ENCODE measurements around the gene PSMA8. TPM values are rescaled to one million over a fixed set of nuclear protein-coding genes. Genes with fewer than 3 reads are reported as not detected.

Gene PSMA8
- total and polyA plus RNA-seq, 2 of the 13 experiments (the other 11 are each of a cell fraction or from before 2014, with no cell fraction given): not detected

GRCh38 chr18:26226229-26227050, 92.8 kb downstream of the PSMA8 start, which contains the start of gene TAF4B (continued):
- TF ChIP-seq, protein P1, sequence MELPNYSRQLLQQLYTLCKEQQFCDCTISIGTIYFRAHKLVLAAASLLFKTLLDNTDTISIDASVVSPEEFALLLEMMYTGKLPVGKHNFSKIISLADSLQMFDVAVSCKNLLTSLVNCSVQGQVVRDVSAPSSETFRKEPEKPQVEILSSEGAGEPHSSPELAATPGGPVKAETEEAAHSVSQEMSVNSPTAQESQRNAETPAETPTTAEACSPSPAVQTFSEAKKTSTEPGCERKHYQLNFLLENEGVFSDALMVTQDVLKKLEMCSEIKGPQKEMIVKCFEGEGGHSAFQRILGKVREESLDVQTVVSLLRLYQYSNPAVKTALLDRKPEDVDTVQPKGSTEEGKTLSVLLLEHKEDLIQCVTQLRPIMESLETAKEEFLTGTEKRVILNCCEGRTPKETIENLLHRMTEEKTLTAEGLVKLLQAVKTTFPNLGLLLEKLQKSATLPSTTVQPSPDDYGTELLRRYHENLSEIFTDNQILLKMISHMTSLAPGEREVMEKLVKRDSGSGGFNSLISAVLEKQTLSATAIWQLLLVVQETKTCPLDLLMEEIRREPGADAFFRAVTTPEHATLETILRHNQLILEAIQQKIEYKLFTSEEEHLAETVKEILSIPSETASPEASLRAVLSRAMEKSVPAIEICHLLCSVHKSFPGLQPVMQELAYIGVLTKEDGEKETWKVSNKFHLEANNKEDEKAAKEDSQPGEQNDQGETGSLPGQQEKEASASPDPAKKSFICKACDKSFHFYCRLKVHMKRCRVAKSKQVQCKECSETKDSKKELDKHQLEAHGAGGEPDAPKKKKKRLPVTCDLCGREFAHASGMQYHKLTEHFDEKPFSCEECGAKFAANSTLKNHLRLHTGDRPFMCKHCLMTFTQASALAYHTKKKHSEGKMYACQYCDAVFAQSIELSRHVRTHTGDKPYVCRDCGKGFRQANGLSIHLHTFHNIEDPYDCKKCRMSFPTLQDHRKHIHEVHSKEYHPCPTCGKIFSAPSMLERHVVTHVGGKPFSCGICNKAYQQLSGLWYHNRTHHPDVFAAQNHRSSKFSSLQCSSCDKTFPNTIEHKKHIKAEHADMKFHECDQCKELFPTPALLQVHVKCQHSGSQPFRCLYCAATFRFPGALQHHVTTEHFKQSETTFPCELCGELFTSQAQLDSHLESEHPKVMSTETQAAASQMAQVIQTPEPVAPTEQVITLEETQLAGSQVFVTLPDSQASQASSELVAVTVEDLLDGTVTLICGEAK (IDR thresholded peaks at IDR 0.05): no peak
- TF ChIP-seq, protein P1 (CRISPR knock-in tag; IDR thresholded peaks at IDR 0.05): 0 out of 2 replicates have a peak, but pooled peaks have one; percentile 37
- no peak for TF ChIP-seq ZNF674 (CRISPR knock-in tag; IDR thresholded peaks at IDR 0.05; ENCODE audit: low read depth)
- peak; percentile 41; the same call in 1 of the 2 replicates for TF ChIP-seq KMT2B (CRISPR knock-in tag; IDR thresholded peaks at IDR 0.05)
- TF ChIP-seq SMARCE1 (IDR thresholded peaks at IDR 0.05; ENCODE audit: borderline replicate concordance): no peak
- peak; percentile 91 for TF ChIP-seq ZSCAN25 (CRISPR knock-in tag; IDR thresholded peaks at IDR 0.05)
- TF ChIP-seq ZNF274 (CRISPR knock-in tag; IDR thresholded peaks at IDR 0.05): 0 out of 2 replicates have a peak, but pooled peaks have one; percentile 66
- TF ChIP-seq POGZ (CRISPR knock-in tag; IDR thresholded peaks at IDR 0.05): 0 out of 2 replicates have a peak, but pooled peaks have one; percentile 29
- no peak for TF ChIP-seq MZF1 (CRISPR knock-in tag; IDR thresholded peaks at IDR 0.05; ENCODE audit: borderline replicate concordance)
- peak; percentile 64; the same call in 1 of the 2 replicates for TF ChIP-seq ATF1 (CRISPR knock-in tag; IDR thresholded peaks at IDR 0.05)
- peak; percentile 62; the same call in 1 of the 2 replicates for TF ChIP-seq DR1 (CRISPR knock-in tag; IDR thresholded peaks at IDR 0.05)
- TF ChIP-seq ZNF709 (CRISPR knock-in tag; IDR thresholded peaks at IDR 0.05): peak; percentile 61; the same call in 1 of the 2 replicates
- TF ChIP-seq, protein P2, sequence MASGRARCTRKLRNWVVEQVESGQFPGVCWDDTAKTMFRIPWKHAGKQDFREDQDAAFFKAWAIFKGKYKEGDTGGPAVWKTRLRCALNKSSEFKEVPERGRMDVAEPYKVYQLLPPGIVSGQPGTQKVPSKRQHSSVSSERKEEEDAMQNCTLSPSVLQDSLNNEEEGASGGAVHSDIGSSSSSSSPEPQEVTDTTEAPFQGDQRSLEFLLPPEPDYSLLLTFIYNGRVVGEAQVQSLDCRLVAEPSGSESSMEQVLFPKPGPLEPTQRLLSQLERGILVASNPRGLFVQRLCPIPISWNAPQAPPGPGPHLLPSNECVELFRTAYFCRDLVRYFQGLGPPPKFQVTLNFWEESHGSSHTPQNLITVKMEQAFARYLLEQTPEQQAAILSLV (CRISPR knock-in tag; IDR thresholded peaks at IDR 0.05; ENCODE audit: borderline replicate concordance): 0 out of 2 replicates have a peak, but pooled peaks have one; percentile 25
- TF ChIP-seq PHF8 (CRISPR knock-in tag; IDR thresholded peaks at IDR 0.05): peak; percentile 59; the same call in 1 of the 2 replicates
- 0 out of 2 replicates have a peak, but pooled peaks have one; percentile 33 for TF ChIP-seq HOXA5 (CRISPR knock-in tag; IDR thresholded peaks at IDR 0.05)
- no peak for TF ChIP-seq ZNF761 (CRISPR knock-in tag; conservative IDR thresholded peaks at IDR 0.05)
- 0 out of 2 replicates have a peak, but pooled peaks have one; percentile 39 for TF ChIP-seq KAT7 (CRISPR knock-in tag; IDR thresholded peaks at IDR 0.05; ENCODE audit: borderline replicate concordance)
- 0 out of 2 replicates have a peak, but pooled peaks have one; percentile 41 for TF ChIP-seq ATF7 (IDR thresholded peaks at IDR 0.05)
- no peak for TF ChIP-seq ATF7 (CRISPR knock-in tag; IDR thresholded peaks at IDR 0.05)
- no peak for TF ChIP-seq AKAP8 (CRISPR knock-in tag; IDR thresholded peaks at IDR 0.05)
- TF ChIP-seq POLR2AphosphoS5 (IDR thresholded peaks at IDR 0.05; ENCODE audit: low read depth, low read length): 0 out of 2 replicates have a peak, but pooled peaks have one; percentile 24

Measured in HepG2 (cell line).